GM18498 (cell line): ENCODE measurements around the gene TGFB1.
A peak's percentile ranks its signal among the peaks of the same experiment; 100 is the strongest.
"Not testable (repeated sequence)": the region's sequence is repeated elsewhere in the genome, so short reads cannot be mapped to it uniquely, and the experiment has no call there.

ENCODE experiments used
- ATAC-seq: cut with Tn5 transposase; IDR thresholded peaks from one replicate; pipeline ENCODE4 v1.9.1; 2021; ENCODE audit warnings: mild to moderate bottlenecking, moderate library complexity; ENCODE audit not compliant: unreplicated experiment

The TGFB1 gene

DNA sequence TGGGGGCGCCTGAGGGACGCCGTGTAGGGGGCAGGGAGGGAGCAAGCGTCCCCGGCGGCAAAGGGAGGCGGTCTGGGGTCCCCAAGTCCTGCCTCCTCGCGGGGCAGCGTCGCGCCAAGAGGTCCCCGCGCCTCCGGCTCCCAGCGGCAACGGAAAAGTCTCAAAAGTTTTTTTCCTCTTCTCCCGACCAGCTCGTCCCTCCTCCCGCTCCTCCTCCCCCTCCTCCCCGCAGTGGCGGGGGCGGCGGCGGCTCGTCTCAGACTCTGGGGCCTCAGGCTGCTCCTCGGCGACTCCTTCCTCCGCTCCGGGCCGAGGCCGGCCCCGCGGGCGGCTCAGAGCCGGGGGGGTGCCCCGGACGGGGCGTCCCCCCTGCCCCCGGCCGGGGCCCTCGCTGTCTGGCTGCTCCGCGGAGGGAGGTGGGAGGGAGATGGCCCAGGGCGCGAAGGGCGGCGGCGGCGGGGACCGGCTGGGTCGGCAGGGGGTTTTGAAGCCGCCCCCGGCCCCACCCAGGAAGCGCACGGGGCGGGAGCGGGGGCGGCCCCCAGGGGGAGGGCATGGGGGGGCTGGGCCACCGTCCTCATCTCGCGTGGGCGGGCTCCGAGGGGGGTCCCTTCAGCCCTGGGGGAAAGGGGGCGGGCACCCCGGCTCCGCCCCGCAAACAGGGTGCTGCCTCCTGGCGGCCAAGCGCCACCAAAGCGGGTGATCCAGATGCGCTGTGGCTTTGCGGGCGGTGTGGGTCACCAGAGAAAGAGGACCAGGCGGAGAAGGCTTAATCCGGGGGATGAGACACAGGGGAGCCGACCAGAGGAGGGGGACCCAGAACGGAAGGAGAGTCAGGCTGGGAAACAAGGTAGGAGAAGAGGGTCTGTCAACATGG is at the start of gene TGFB1:
Gene TGFB1 (minus strand): TSS at position 457 of the 877 bp plus-strand sequence. CDS start 878 bp downstream, outside the sequence.
- peak; percentile 49 for ATAC-seq

DNA sequence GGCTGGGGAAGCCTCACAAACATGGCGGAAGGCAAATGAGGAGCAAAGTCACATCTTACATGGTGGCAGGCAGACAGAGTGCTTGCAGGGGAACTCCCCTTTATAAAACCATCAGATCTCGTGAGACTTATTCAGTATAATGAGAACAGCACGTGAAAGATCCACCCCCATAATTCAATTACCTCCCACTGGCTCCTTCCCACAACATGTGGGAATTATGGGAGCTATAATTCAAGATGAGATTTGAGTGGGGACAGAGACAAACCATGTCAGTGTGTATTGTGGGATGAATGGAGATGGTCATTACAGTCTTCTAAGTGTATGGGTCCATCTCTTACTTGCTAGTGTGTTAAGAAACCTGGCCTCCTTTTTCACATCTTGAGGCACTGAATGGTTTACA is 48.3 kb upstream of the TGFB1 start:
- ATAC-seq = no peak

DNA sequence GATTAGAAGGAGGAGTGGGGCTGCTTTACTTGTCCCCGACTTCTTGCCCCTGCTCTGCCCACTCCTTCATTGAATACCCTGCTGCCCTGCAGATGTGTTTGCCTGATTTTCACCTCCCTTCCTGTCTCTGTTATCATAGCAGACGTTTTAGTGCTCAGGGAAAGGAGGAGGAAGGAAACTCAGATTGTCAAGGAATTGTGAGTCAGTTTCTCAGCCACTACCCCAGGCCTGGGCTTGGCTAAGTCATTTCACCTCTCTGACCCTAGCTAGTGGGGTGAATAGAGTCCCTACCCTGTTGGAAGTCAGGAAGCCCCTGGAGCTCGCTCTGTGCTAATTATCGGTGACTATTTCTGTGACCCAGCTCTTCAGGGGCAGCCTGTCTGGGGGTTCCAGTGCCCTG is 47.8 kb upstream of the TGFB1 start:
- no peak for ATAC-seq

GRCh38 chr19:41399525-41399924 is 45.8 kb upstream of the TGFB1 start:
- ATAC-seq = no peak

GRCh38 chr19:41399091-41399490 is 45.4 kb upstream of the TGFB1 start:
- ATAC-seq = no peak

DNA sequence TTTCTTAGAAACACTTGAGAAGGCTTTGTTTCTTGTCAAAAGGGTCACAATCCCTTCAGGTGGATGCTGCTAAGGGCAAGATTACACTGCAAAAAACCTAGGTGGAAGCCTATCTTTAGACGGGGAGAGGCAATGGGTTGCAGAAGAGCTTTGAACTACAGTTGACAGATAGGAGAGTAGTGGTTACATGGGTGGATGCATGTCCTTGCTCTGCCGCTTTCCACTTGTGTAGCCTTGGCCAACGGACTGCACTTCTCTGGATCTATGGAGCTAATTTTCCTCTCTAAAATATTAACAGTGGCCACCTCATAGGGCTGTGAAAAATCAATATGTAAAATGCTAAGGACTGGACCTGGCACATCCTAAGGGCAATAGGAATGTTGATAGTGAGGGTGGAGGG is 44.9 kb upstream of the TGFB1 start:
- ATAC-seq = no peak

GRCh38 chr19:41398050-41398418 is 44.3 kb upstream of the TGFB1 start:
- no peak for ATAC-seq

- ATAC-seq = peak; percentile 91
Measured at GRCh38 chr19:41397086-41398049, 43.6 kb upstream of the TGFB1 start, which contains the start of the genes BCKDHA and EXOSC5. BCKDHA (plus strand) TSS chr19:41397818; CDS start chr19:41397828, 10 bp downstream. EXOSC5 (minus strand) TSS chr19:41397359; CDS start chr19:41397328, 31 bp downstream.

GRCh38 chr19:41395355-41395754 is 41.6 kb upstream of the TGFB1 start:
- ATAC-seq = no peak

DNA sequence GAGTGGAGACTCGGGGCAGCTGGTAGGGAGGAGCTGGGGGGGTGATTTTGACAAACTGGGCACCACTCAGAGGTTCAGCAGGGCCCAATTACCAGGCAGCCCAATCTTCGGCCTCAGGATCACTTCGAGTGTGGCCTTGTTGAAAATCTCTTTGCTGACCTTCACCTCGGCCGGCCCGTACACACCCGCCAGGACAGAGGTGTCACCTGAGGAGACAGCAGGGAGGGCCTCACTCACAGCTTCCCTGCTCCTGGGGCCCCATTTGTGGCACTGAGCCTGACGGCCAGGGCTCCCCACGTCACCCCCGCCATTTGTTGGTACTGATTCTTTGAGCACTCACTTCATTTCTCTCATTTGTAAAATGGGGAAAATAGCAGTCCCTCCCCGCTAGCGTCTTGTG is 39.1 kb upstream of the TGFB1 start:
- ATAC-seq = no peak

DNA sequence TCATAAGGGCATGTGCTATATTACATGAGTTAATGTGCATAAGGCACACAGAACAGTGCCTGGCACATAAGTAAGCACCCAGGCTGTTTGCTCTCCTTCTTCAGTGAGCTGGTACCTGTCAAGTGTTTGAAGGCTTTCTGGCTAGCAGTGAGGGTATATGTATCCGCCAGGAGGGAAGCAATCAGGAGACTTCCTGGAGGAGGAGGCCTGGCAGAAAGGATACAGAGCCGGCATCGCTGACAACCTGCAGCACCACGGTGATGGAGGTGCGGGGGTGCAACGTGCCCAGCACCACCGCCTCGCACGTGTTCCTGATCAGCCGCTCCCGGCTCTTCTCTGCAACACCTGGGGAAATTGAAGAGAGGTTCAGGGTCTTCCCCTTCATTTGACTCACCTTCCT is 37.9 kb upstream of the TGFB1 start:
- no peak for ATAC-seq

GRCh38 chr19:41386442-41386841 is 32.7 kb upstream of the TGFB1 start:
- ATAC-seq = no peak

DNA sequence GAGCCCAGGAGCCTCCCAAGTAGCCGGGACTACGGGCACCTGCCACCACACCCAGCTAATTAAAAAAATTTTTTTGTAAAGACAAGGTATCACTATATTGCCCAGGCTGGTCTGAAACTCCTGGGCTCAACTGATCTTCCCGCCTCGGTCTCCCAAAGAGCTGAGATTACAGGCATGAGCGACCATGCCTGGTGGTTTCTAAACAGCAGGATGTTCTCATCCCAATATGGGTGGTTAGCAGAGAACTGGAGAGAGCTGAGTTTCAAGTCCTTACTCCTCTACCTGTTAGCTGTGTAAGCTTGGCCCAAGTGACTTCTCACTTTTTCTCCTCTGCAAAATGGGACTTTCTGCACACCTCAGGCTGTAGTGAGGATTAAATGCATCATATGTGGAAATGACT is 30.6 kb upstream of the TGFB1 start:
- no peak for ATAC-seq

GRCh38 chr19:41381536-41381935 is 27.8 kb upstream of the TGFB1 start:
- ATAC-seq = not testable (repeated sequence)

GRCh38 chr19:41377977-41378709 is 24.4 kb upstream of the TGFB1 start:
- ATAC-seq = no peak

- ATAC-seq = no peak
Measured at GRCh38 chr19:41376998-41377365, 23.3 kb upstream of the TGFB1 start.

DNA sequence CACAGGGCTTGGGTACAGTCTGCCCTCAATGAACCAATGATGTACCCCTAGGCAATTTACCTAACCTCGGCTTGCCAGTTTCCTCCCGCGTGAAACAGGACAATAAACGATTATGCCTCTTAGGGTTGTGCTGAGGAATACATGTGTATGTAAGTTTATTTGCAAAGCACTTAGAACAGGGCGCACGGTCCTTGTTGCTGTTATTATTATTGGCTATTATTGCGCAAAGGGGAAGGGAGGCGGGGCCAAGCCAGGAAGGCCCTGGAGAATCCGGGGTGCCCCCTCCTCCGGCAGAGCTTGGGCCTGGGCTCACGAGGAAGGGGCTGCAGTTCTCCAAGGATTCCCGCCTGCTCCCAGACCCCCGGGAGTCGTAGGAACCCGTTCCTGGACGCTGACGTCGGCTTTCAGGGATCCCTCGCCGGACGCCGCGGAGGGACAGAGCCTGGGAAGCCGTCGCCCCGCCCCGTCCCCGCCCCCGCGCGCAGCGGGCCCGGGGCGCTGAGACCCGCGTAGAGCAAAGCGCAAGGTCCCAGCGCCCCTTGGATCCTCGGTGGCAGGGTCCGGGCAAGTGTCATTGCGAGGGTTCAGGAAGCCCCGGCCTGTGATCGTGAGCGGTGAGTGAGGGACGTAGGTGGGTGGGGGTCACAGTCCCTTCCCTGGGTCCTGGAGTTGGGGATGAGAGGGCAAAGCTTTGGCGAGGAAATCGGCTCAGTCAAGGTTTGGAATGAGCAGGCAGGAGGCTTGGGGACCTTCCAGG is 22.7 kb upstream of the TGFB1 start, which contains the start of gene TMEM91:
Gene TMEM91 (plus strand): TSS at position 293 of the 757 bp plus-strand sequence. CDS start 1,777 bp downstream, outside the sequence.
- ATAC-seq = no peak

DNA sequence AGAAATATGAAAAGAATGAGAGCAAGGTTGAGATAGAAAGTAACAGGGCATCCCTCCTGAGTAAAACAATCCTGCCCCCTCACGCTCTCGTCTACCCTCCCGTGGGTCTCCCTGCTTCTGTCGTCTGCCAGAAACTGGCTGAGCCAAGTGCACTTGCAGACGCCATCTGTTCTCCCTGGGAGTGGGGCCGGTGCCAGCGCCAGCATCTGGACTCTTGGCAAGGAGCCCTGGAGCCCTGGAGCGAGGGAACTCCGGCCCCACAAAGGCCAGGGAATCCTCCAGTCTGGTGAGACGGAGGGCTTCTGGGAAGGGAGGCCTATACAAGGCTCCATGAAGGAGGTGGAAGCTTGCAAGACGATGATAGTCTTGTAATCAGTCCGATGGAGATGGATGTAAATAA is 20.3 kb upstream of the TGFB1 start:
- ATAC-seq = no peak

- ATAC-seq = no peak
Measured at GRCh38 chr19:41372501-41372900, 18.8 kb upstream of the TGFB1 start.

- ATAC-seq = no peak
Measured at GRCh38 chr19:41371541-41371940, 17.8 kb upstream of the TGFB1 start.
